Stimulated activated CD4-positive, alpha-beta T cell treated with anti-CD3 and anti-CD28 coated beads, TNF-alpha, amount 100 ng/mL, for 24 hours (primary cell): ENCODE data around the gene UCMA.
A peak's percentile ranks its signal among the peaks of the same experiment; 100 is the strongest.
"Not testable (repeated sequence)": the region's sequence is repeated elsewhere in the genome, so short reads cannot be mapped to it uniquely, and the experiment has no call there.

Source experiments
- DNase-seq, 3 experiments: peaks; one replicate each; pipeline ENCODE4 v3.0.0-alpha.2; 2020; ENCODE audit warnings: low read depth in 3 of 3

Gene UCMA

GRCh38 chr10:13234172-13234571, at the start of gene UCMA:
UCMA (minus strand) TSS chr10:13234374; CDS start chr10:13234258, 116 bp downstream.
- DNase-seq = no peak

GRCh38 chr10:13282348-13282747, 48.2 kb upstream of the UCMA start:
- not testable (repeated sequence) for DNase-seq

GRCh38 chr10:13276749-13277365, 42.7 kb upstream of the UCMA start:
- no peak for DNase-seq

- not testable (repeated sequence) for DNase-seq
These were observed 42.0 kb upstream of the UCMA start for GRCh38 chr10:13276146-13276545.

- no peak for DNase-seq
These were observed 38.0 kb upstream of the UCMA start for GRCh38 chr10:13272164-13272571.

GRCh38 chr10:13271552-13272163, 37.5 kb upstream of the UCMA start:
- DNase-seq = peak in 2 of 3 experiments; percentile 3 to 43

- no peak for DNase-seq
These were observed 36.8 kb upstream of the UCMA start for GRCh38 chr10:13270877-13271551.

- DNase-seq = no peak
These were observed 34.7 kb upstream of the UCMA start for GRCh38 chr10:13268841-13269240.

- no peak for DNase-seq
These were observed 34.1 kb upstream of the UCMA start for GRCh38 chr10:13268310-13268709.

- DNase-seq = no peak
These were observed 29.4 kb upstream of the UCMA start for GRCh38 chr10:13263591-13263990.

- DNase-seq = no peak
These were observed 28.3 kb upstream of the UCMA start for GRCh38 chr10:13262433-13262832.

- no peak for DNase-seq
These were observed 23.5 kb upstream of the UCMA start for GRCh38 chr10:13257621-13258140.

- no peak for DNase-seq
These were observed 22.5 kb upstream of the UCMA start for GRCh38 chr10:13256627-13257026.

- DNase-seq = no peak
These were observed 19.6 kb upstream of the UCMA start for GRCh38 chr10:13253726-13254125.

GRCh38 chr10:13247784-13248183, 13.6 kb upstream of the UCMA start:
- no peak for DNase-seq

- no peak for DNase-seq
These were observed 13.1 kb upstream of the UCMA start for GRCh38 chr10:13247246-13247645.

- not testable (repeated sequence) for DNase-seq
These were observed 8.1 kb upstream of the UCMA start for GRCh38 chr10:13242260-13242659.

GRCh38 chr10:13241613-13242012, 7.4 kb upstream of the UCMA start:
- no peak for DNase-seq

- DNase-seq = no peak
These were observed 5.7 kb upstream of the UCMA start for GRCh38 chr10:13239923-13240322.

GRCh38 chr10:13238271-13239077, 4.3 kb upstream of the UCMA start:
- no peak for DNase-seq

- no peak for DNase-seq
These were observed 2.5 kb upstream of the UCMA start for GRCh38 chr10:13236638-13237037.

GRCh38 chr10:13234736-13235135, 562 bp upstream of the UCMA start:
- not testable (repeated sequence) for DNase-seq
